ENCODE results near the gene LAIR2.

DNA sequence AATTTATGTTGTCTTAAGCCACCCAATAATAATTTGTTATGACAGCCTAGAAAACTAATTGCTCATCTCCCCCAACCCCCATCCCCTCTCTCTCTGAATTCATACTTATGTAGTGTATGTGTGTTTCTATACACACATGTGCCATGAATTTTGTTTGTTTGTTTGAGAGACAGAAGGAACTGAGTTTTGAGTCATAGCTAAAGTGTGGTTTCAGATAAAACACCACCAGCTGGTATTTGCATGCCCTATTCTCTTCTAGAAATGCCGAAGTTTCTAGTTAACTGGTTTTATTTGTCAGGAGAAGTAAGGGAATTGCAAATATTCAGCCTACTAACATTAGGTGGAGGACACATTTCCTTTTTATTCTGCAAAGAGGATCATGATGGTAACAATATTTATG is 53.6 kb downstream of the LAIR2 start:
- TF ChIP-seq, protein P1, sequence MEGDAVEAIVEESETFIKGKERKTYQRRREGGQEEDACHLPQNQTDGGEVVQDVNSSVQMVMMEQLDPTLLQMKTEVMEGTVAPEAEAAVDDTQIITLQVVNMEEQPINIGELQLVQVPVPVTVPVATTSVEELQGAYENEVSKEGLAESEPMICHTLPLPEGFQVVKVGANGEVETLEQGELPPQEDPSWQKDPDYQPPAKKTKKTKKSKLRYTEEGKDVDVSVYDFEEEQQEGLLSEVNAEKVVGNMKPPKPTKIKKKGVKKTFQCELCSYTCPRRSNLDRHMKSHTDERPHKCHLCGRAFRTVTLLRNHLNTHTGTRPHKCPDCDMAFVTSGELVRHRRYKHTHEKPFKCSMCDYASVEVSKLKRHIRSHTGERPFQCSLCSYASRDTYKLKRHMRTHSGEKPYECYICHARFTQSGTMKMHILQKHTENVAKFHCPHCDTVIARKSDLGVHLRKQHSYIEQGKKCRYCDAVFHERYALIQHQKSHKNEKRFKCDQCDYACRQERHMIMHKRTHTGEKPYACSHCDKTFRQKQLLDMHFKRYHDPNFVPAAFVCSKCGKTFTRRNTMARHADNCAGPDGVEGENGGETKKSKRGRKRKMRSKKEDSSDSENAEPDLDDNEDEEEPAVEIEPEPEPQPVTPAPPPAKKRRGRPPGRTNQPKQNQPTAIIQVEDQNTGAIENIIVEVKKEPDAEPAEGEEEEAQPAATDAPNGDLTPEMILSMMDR (IDR thresholded peaks at IDR 0.05): no peak
- no peak for TF ChIP-seq POLR2A (IDR thresholded peaks at IDR 0.05)
